ENCODE results near the gene KCTD10. TPM values are rescaled to one million over a fixed set of nuclear protein-coding genes. Genes with fewer than 3 reads are reported as not detected.

KCTD10 gene
- total and polyA plus RNA-seq, 9 of the 15 experiments (the other 6 are each of a cell fraction or from before 2014, with no cell fraction given), result 1.9 to 37.5 (median 15.7) TPM

DNA sequence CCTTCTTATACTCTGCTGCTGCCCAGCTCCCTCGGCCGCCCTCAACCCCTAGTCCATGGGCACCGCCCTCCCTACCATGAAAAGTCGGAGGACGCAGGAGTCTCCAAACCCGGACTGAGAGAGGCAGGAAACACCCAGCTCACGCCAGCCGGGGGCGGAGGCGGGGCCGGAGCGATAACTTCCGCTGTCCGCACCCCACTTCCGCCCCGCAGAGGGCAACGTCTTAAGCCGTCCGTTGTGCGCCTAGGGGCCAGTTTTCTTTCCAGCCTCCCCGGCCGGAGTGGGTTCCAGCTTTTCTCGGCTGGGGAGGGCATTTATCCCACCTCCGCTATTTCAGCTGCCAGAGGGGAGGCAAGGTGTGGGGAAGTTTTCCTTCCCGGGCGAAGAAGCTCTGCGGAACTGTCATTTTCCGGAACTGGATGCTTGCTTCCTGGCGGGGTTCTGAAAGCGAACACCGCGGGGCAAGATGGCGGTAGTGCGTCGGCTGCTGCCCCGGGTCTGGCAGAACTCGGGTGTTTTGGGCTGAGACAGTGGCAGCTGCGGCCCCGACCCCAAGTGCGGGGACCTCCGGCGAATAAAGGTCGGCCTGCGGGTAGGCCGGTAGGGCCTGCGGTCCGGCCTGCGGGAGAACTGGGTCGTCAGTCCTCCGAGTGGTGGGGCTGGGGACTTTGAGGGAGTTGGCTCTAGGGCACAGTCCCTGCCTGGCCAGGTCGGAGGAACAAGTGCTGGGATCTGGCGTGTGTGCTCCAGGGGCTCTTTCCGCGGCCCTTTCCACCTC, at the start of gene KCTD10, which contains the start of gene UBE3B (continued):
- TF ChIP-seq, protein P1, sequence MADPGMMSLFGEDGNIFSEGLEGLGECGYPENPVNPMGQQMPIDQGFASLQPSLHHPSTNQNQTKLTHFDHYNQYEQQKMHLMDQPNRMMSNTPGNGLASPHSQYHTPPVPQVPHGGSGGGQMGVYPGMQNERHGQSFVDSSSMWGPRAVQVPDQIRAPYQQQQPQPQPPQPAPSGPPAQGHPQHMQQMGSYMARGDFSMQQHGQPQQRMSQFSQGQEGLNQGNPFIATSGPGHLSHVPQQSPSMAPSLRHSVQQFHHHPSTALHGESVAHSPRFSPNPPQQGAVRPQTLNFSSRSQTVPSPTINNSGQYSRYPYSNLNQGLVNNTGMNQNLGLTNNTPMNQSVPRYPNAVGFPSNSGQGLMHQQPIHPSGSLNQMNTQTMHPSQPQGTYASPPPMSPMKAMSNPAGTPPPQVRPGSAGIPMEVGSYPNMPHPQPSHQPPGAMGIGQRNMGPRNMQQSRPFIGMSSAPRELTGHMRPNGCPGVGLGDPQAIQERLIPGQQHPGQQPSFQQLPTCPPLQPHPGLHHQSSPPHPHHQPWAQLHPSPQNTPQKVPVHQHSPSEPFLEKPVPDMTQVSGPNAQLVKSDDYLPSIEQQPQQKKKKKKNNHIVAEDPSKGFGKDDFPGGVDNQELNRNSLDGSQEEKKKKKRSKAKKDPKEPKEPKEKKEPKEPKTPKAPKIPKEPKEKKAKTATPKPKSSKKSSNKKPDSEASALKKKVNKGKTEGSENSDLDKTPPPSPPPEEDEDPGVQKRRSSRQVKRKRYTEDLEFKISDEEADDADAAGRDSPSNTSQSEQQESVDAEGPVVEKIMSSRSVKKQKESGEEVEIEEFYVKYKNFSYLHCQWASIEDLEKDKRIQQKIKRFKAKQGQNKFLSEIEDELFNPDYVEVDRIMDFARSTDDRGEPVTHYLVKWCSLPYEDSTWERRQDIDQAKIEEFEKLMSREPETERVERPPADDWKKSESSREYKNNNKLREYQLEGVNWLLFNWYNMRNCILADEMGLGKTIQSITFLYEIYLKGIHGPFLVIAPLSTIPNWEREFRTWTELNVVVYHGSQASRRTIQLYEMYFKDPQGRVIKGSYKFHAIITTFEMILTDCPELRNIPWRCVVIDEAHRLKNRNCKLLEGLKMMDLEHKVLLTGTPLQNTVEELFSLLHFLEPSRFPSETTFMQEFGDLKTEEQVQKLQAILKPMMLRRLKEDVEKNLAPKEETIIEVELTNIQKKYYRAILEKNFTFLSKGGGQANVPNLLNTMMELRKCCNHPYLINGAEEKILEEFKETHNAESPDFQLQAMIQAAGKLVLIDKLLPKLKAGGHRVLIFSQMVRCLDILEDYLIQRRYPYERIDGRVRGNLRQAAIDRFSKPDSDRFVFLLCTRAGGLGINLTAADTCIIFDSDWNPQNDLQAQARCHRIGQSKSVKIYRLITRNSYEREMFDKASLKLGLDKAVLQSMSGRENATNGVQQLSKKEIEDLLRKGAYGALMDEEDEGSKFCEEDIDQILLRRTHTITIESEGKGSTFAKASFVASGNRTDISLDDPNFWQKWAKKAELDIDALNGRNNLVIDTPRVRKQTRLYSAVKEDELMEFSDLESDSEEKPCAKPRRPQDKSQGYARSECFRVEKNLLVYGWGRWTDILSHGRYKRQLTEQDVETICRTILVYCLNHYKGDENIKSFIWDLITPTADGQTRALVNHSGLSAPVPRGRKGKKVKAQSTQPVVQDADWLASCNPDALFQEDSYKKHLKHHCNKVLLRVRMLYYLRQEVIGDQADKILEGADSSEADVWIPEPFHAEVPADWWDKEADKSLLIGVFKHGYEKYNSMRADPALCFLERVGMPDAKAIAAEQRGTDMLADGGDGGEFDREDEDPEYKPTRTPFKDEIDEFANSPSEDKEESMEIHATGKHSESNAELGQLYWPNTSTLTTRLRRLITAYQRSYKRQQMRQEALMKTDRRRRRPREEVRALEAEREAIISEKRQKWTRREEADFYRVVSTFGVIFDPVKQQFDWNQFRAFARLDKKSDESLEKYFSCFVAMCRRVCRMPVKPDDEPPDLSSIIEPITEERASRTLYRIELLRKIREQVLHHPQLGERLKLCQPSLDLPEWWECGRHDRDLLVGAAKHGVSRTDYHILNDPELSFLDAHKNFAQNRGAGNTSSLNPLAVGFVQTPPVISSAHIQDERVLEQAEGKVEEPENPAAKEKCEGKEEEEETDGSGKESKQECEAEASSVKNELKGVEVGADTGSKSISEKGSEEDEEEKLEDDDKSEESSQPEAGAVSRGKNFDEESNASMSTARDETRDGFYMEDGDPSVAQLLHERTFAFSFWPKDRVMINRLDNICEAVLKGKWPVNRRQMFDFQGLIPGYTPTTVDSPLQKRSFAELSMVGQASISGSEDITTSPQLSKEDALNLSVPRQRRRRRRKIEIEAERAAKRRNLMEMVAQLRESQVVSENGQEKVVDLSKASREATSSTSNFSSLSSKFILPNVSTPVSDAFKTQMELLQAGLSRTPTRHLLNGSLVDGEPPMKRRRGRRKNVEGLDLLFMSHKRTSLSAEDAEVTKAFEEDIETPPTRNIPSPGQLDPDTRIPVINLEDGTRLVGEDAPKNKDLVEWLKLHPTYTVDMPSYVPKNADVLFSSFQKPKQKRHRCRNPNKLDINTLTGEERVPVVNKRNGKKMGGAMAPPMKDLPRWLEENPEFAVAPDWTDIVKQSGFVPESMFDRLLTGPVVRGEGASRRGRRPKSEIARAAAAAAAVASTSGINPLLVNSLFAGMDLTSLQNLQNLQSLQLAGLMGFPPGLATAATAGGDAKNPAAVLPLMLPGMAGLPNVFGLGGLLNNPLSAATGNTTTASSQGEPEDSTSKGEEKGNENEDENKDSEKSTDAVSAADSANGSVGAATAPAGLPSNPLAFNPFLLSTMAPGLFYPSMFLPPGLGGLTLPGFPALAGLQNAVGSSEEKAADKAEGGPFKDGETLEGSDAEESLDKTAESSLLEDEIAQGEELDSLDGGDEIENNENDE (IDR thresholded peaks at IDR 0.05; ENCODE audit: low read depth, low read length), result no peak
- TF ChIP-seq ZSCAN32 (CRISPR knock-in tag; IDR thresholded peaks at IDR 0.05) (no peak), JUNB (CRISPR knock-in tag; conservative IDR thresholded peaks at IDR 0.05) (no peak), MTA1 (IDR thresholded peaks at IDR 0.05; ENCODE audit: borderline replicate concordance) (0 out of 2 replicates have a peak, but pooled peaks have one; percentile 33), CEBPB (tag; IDR thresholded peaks at IDR 0.05) (no peak), EP400 (IDR thresholded peaks at IDR 0.05) (peak; percentile 80), TAF7 (tag; IDR thresholded peaks at IDR 0.05) (peak; percentile 99), IFI16 (CRISPR knock-in tag; IDR thresholded peaks at IDR 0.05) (no peak), TCF7 (IDR thresholded peaks at IDR 0.05; ENCODE audit: borderline replicate concordance) (no peak)
- TF ChIP-seq, protein P2, sequence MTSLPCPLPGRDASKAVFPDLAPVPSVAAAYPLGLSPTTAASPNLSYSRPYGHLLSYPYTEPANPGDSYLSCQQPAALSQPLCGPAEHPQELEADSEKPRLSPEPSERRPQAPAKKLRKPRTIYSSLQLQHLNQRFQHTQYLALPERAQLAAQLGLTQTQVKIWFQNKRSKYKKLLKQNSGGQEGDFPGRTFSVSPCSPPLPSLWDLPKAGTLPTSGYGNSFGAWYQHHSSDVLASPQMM (CRISPR knock-in tag; IDR thresholded peaks at IDR 0.05), result no peak
- TF ChIP-seq, protein P3, sequence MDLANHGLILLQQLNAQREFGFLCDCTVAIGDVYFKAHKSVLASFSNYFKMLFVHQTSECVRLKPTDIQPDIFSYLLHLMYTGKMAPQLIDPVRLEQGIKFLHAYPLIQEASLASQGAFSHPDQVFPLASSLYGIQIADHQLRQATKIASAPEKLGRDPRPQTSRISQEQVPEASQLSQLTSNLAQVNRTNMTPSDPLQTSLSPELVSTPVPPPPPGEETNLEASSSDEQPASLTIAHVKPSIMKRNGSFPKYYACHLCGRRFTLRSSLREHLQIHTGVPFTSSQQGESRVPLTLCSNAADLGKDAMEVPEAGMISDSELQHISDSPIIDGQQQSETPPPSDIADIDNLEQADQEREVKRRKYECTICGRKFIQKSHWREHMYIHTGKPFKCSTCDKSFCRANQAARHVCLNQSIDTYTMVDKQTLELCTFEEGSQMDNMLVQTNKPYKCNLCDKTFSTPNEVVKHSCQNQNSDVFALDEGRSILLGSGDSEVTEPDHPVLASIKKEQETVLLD (IDR thresholded peaks at IDR 0.05), result no peak; the same call in 1 of the 2 replicates
- TF ChIP-seq, protein P4, sequence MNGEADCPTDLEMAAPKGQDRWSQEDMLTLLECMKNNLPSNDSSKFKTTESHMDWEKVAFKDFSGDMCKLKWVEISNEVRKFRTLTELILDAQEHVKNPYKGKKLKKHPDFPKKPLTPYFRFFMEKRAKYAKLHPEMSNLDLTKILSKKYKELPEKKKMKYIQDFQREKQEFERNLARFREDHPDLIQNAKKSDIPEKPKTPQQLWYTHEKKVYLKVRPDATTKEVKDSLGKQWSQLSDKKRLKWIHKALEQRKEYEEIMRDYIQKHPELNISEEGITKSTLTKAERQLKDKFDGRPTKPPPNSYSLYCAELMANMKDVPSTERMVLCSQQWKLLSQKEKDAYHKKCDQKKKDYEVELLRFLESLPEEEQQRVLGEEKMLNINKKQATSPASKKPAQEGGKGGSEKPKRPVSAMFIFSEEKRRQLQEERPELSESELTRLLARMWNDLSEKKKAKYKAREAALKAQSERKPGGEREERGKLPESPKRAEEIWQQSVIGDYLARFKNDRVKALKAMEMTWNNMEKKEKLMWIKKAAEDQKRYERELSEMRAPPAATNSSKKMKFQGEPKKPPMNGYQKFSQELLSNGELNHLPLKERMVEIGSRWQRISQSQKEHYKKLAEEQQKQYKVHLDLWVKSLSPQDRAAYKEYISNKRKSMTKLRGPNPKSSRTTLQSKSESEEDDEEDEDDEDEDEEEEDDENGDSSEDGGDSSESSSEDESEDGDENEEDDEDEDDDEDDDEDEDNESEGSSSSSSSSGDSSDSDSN (IDR thresholded peaks at IDR 0.05; ENCODE audit: borderline replicate concordance in 1 of 2, low read depth in 2 of 2, low read length in 2 of 2), result peak in 1 of 2 experiments; percentile 24; a peak in 2 of 4 replicates
